SK-N-SH (cell line): Measurements from ENCODE around the gene NPTX1. TPM values are rescaled to one million over a fixed set of nuclear protein-coding genes. Genes with fewer than 3 reads are reported as not detected.

Source experiments
- CTCF ChIA-PET: fragments of 300-600, 350-600 bp; formaldehyde crosslinking; extraction: SDS; loops from one replicate; lab custom pipeline; 2021; lab: Yijun Ruan, JAX
- POLR2A ChIA-PET: fragments of 350-600 bp; sonication (Branson Sonifier 250); formaldehyde crosslinking; extraction: SDS; loops from one replicate; lab custom pipeline; 2020; ENCODE audit warnings: antibody characterized with exemption, inconsistent platforms; lab: Yijun Ruan, JAX
- DNase-seq: peaks from one replicate; pipeline ENCODE4 v3.0.0; 2012
- H2AFZ ChIP-seq: fragments of 200-600 bp; sonication (generic); 2 replicates; pipeline ENCODE4 v1.8.1; 2016; ENCODE audit warnings: antibody characterized with exemption, mild to moderate bottlenecking, low read depth
- H3F3A ChIP-seq: fragments of 200-600 bp; sonication (generic); replicated peaks from 2 replicates; pipeline ENCODE3; 2016; ENCODE audit warnings: antibody characterized with exemption, mild to moderate bottlenecking; ENCODE audit not compliant: insufficient read depth
- H3K27ac ChIP-seq, 2 experiments: fragments of 200-500 bp in 1 of 2; fragments of 200-600 bp in 1 of 2; sonication (Bioruptor generic) in 1 of 2; sonication (generic), shearing (Covaris generic) in 1 of 2; 2 replicates each; pipeline versions ENCODE4 v1.5.1 to v1.6.1; 2014 to 2016; ENCODE audit warnings: low read depth in 2 of 2, inconsistent platforms in 1 of 2, low read length in 1 of 2, mild to moderate bottlenecking in 1 of 2, mixed read lengths in 1 of 2
- H3K27me3 ChIP-seq: fragments of 200-600 bp; sonication (generic), shearing (Covaris generic); 2 replicates; pipeline ENCODE4 v1.6.1; 2016; ENCODE audit warnings: mixed run types; ENCODE audit not compliant: insufficient read depth
- H3K36me3 ChIP-seq, 2 experiments: fragments of 200-500 bp in 1 of 2; fragments of 200-600 bp in 1 of 2; sonication (Bioruptor generic) in 1 of 2; sonication (generic) in 1 of 2; replicated peaks in 1 of 2; 2 replicates each; pipeline versions ENCODE3 to v1.5.1; 2014 to 2016; ENCODE audit warnings: low read length in 1 of 2, mild to moderate bottlenecking in 1 of 2; ENCODE audit not compliant: insufficient read depth in 2 of 2, control insufficient read depth in 1 of 2
- H3K4me1 ChIP-seq, 2 experiments: fragments of 200-500 bp in 1 of 2; fragments of 200-600 bp in 1 of 2; sonication (Bioruptor generic) in 1 of 2; sonication (generic), shearing (Covaris generic) in 1 of 2; 2 replicates each; pipeline versions ENCODE4 v1.5.1 to v1.6.1; 2014 to 2016; ENCODE audit warnings: low read depth in 1 of 2, low read length in 1 of 2, mixed run types in 1 of 2; ENCODE audit not compliant: insufficient read depth in 2 of 2, control insufficient read depth in 1 of 2
- H3K4me2 ChIP-seq: fragments of 200-600 bp; sonication (generic), shearing (Covaris generic); 2 replicates; pipeline ENCODE4 v1.6.1; 2017; ENCODE audit warnings: mixed run types
- H3K4me3 ChIP-seq, 2 experiments: fragments of 200-500 bp in 1 of 2; fragments of 200-600 bp in 1 of 2; sonication (Bioruptor generic) in 1 of 2; sonication (generic), shearing (Covaris generic) in 1 of 2; 2 replicates each; pipeline versions ENCODE4 v1.5.1 to v1.8.1; 2014 to 2016; ENCODE audit warnings: low read depth in 2 of 2, inconsistent platforms in 1 of 2, low read length in 1 of 2, mild to moderate bottlenecking in 1 of 2, mixed read lengths in 1 of 2, moderate library complexity in 1 of 2
- H3K79me2 ChIP-seq: fragments of 200-600 bp; sonication (generic); 2 replicates; pipeline ENCODE4 v1.8.1; 2017; ENCODE audit warnings: mild to moderate bottlenecking; ENCODE audit not compliant: insufficient read depth
- H3K9ac ChIP-seq: fragments of 200-600 bp; sonication (generic); 2 replicates; pipeline ENCODE4 v1.6.1; 2017; ENCODE audit warnings: mixed run types
- H3K9me2 ChIP-seq: fragments of 200-600 bp; sonication (generic); 2 replicates; pipeline ENCODE4 v1.6.1; 2017; ENCODE audit warnings: mixed run types
- H3K9me3 ChIP-seq: fragments of 200-600 bp; sonication (generic); 2 replicates; pipeline ENCODE4 v1.6.1; 2017; ENCODE audit warnings: mixed run types, mild to moderate bottlenecking, moderate library complexity
- H4K20me1 ChIP-seq: fragments of 200-600 bp; sonication (generic); 2 replicates; pipeline ENCODE4 v1.6.1; 2017; ENCODE audit warnings: mild to moderate bottlenecking, mixed run types; ENCODE audit not compliant: insufficient read depth
- EZH2phosphoT487 ChIP-seq: fragments of 200-600 bp; sonication (generic); IDR thresholded peaks from 2 replicates; pipeline ENCODE4 v1.6.1; 2017; ENCODE audit warnings: low read depth, mixed run types, mild to moderate bottlenecking, antibody characterized with exemption, moderate library complexity, borderline replicate concordance
- FOXJ3 ChIP-seq: sonication (generic); formaldehyde crosslinking; IDR thresholded peaks from 2 replicates; pipeline ENCODE4 v1.5.1; 2020; ENCODE audit warnings: mild to moderate bottlenecking, missing genetic modification reagents
- IRF3 ChIP-seq: fragments of 150-350 bp; IDR thresholded peaks from 2 replicates; pipeline ENCODE4 v1.6.1; 2016; ENCODE audit warnings: mild to moderate bottlenecking, low read depth, low read length
- NRF1 ChIP-seq: IDR thresholded peaks from 2 replicates; pipeline ENCODE4 v1.6.1; 2012; ENCODE audit warnings: low read depth, mild to moderate bottlenecking, low read length
- RXRA ChIP-seq: IDR thresholded peaks from 2 replicates; pipeline ENCODE4 v1.4.0; 2012; ENCODE audit warnings: low read depth, mild to moderate bottlenecking, borderline replicate concordance
- SIN3A ChIP-seq: IDR thresholded peaks from 2 replicates; pipeline ENCODE4 v1.6.1; 2012; ENCODE audit warnings: low read depth, mild to moderate bottlenecking, low read length, moderate library complexity, borderline replicate concordance
- SMC3 ChIP-seq: IDR thresholded peaks from 2 replicates; pipeline ENCODE4 v1.6.1; 2012; ENCODE audit warnings: low read depth, low read length, improper control_type of control experiment
- TCF12 ChIP-seq: IDR thresholded peaks from 2 replicates; pipeline ENCODE4 v1.4.0; 2012
- TEAD4 ChIP-seq: IDR thresholded peaks from 2 replicates; pipeline ENCODE4 v1.4.0; 2012; ENCODE audit warnings: mild to moderate bottlenecking, borderline replicate concordance; ENCODE audit not compliant: insufficient read depth
- WGBS: methylation state at CpG from one replicate; pipeline ENCODE4 v1.1.6; 2017; ENCODE audit warnings: low lambda C conversion rate; 5-methylcytosine and 5-hydroxymethylcytosine counted together
- polyA plus RNA-seq, 3 experiments: library from polyadenylated mRNA; depleted of rRNA; stranded (reverse); fragments of >200 nt; gene quantifications; 2 replicates each; pipeline ENCODE4 v1.2.3, GENCODE V29; 2012
- TF ChIP-seq, protein P1 (sequence below): IDR thresholded peaks from 2 replicates; pipeline ENCODE4; 2012
- TF ChIP-seq, protein P2 (sequence below): IDR thresholded peaks from 2 replicates; pipeline ENCODE4 v1.4.0; 2012; ENCODE audit warnings: low read depth

Gene NPTX1
- polyA plus RNA-seq, 1 of the 3 experiments (the other 2 are of a cell fraction) = 0.05 TPM

GRCh38 chr17:80453998-80454556, 22.3 kb downstream of the NPTX1 start:
- TF ChIP-seq FOXJ3 (CRISPR knock-in tag) (0 out of 2 replicates have a peak, but pooled peaks have one; percentile 4), NRF1 (no peak), EZH2phosphoT487 (no peak), RXRA (no peak), SMC3 (no peak), IRF3 (no peak)
- Histone ChIP-seq H3K9me3 (no peaks in the 10 kb centered on the region), H3K9me2 (no peaks in the 10 kb centered on the region), H3K27me3 (no peaks in the 10 kb centered on the region), H3K4me1 (peaks cover 0 to 34% of the 10 kb centered on the region in 2 experiments; a peak in 1 of 4 replicates), H4K20me1 (no peaks in the 10 kb centered on the region), H3K36me3 (no peaks in the 10 kb centered on the region), H3K4me3 (peak overlapping the region; percentile 71 to 78), H2AFZ (peak overlapping the region; percentile 89), H3K9ac (peak overlapping the region; percentile 97), H3K79me2 (peaks cover 6% of the 10 kb centered on the region; the same call in 1 of the 2 replicates), H3F3A (peaks cover 5% of the 10 kb centered on the region), H3K27ac (peak overlapping the region; percentile 79 to 97), H3K4me2 (peak overlapping the region; percentile 100)
- ChIA-PET CTCF (interaction anchor here (0.8 to 3.6 kb wide), 11 partner anchors 10 to 516 kb away, joined by 3 to 15 read pairs (median 6); partner anchors contain the start of gene NPTX1), POLR2A (interaction anchor here (0.7 to 2.5 kb wide), 22 partner anchors 8 to 574 kb away, joined by 3 to 24 read pairs (median 6); partner anchors contain the start of genes ENDOV, GAA, NPTX1 and RPTOR)
- no peak for DNase-seq
- 52% methylated on average over 22 of the region's 36 CpGs for WGBS

DNA sequence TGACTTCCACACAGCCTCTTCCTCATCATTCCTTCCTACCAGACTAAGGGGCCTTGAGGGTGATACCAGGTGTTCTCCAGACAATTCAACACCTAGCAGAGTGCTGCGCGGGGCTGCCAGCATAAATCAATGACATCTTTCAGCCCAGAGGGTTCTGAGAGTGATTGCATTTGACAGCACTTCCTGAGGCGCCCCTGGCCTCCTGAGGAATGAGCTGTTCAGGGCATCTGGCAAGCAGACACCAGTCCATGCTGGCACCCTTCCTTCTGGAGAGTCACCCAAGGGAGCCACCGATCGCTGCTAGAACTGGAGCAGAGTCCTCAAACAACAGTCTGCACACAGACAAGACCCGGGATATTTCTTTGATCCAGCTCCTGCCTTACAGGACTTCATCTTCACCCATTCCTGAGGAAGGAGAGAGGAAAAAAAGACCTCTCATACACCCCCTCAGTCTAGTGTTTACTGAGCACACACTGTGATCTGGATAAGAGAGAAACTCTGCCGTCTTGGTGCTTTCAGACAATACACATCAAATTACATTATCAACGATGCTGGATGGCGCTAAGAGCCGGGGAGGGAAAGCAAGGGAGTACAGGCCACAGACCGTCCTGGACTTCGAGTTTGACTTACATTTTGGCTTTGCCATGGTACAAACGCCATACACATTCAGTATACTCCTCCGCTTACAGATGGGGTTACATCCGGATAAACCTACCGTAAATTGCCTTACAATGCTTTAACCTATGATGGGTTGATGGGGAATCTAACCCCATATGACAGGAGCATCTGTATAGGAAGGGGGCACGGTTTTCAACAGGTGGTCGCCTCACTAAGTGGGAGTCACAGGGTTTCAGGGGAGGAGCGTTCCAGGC, 23.0 kb downstream of the NPTX1 start:
- peak; percentile 53 for DNase-seq
- no peaks in the 10 kb centered on the region for H3K9me2 ChIP-seq
- no peak overlapping the region for H2AFZ ChIP-seq
- POLR2A ChIA-PET = interaction anchor here (0.6 to 2.5 kb wide), 8 partner anchors 9 to 516 kb away, joined by 3 to 24 read pairs (median 6); partner anchors contain the start of gene NPTX1
- no peak overlapping the region for H3K9ac ChIP-seq
- H4K20me1 ChIP-seq = no peaks in the 10 kb centered on the region
- H3K4me1 ChIP-seq = peaks cover 0 to 34% of the 10 kb centered on the region in 2 experiments; a peak in 1 of 4 replicates
- peaks cover 5% of the 10 kb centered on the region for H3F3A ChIP-seq
- peak overlapping the region in 1 of 2 experiments; percentile 97; a peak in 1 of 4 replicates for H3K27ac ChIP-seq
- WGBS = 79% methylated on average over 18 of the region's 19 CpGs
- no peaks in the 10 kb centered on the region for H3K9me3 ChIP-seq
- peak overlapping the region; percentile 71 to 78 for H3K4me3 ChIP-seq
- TF ChIP-seq, protein P1, sequence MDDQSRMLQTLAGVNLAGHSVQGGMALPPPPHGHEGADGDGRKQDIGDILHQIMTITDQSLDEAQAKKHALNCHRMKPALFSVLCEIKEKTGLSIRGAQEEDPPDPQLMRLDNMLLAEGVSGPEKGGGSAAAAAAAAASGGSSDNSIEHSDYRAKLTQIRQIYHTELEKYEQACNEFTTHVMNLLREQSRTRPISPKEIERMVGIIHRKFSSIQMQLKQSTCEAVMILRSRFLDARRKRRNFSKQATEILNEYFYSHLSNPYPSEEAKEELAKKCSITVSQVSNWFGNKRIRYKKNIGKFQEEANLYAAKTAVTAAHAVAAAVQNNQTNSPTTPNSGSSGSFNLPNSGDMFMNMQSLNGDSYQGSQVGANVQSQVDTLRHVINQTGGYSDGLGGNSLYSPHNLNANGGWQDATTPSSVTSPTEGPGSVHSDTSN = peak; percentile 79
- TF ChIP-seq SIN3A (0 out of 2 replicates have a peak, but pooled peaks have one; percentile 18), TEAD4 (no peak), TCF12 (peak; percentile 55), NRF1 (no peak)
- TF ChIP-seq, protein P2, sequence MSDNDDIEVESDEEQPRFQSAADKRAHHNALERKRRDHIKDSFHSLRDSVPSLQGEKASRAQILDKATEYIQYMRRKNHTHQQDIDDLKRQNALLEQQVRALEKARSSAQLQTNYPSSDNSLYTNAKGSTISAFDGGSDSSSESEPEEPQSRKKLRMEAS = no peak
- CTCF ChIA-PET = interaction anchor here (0.7 to 3.6 kb wide), 6 partner anchors 9 to 134 kb away, joined by 3 to 12 read pairs (median 5); no protein-coding TSS in a partner anchor
- no peaks in the 10 kb centered on the region for H3K27me3 ChIP-seq
- peaks cover 6% of the 10 kb centered on the region; the same call in 1 of the 2 replicates for H3K79me2 ChIP-seq
- peak overlapping the region; percentile 100 for H3K4me2 ChIP-seq
- no peaks in the 10 kb centered on the region for H3K36me3 ChIP-seq
